HG02610 (cell line): ENCODE results near the gene STK40.

Source experiments
- ATAC-seq: cut with Tn5 transposase; IDR thresholded peaks from one replicate; pipeline ENCODE4 v1.9.1; 2021; ENCODE audit warnings: mild to moderate bottlenecking, moderate library complexity; ENCODE audit not compliant: unreplicated experiment

The STK40 gene

GRCh38 chr1:36346741-36347370 lies 38.9 kb downstream of the STK40 start:
- ATAC-seq: no peak

GRCh38 chr1:36345353-36345752 lies 40.4 kb downstream of the STK40 start:
- ATAC-seq: no peak

- ATAC-seq: no peak
These were observed 41.4 kb downstream of the STK40 start for GRCh38 chr1:36344395-36344680.

GRCh38 chr1:36343651-36344394 lies 41.9 kb downstream of the STK40 start:
- ATAC-seq: no peak

- no peak for ATAC-seq
These were observed 43.1 kb downstream of the STK40 start for GRCh38 chr1:36342426-36343185.

GRCh38 chr1:36341626-36342320 lies 44.0 kb downstream of the STK40 start:
- no peak for ATAC-seq

GRCh38 chr1:36339615-36340014 lies 46.1 kb downstream of the STK40 start:
- ATAC-seq: no peak

- no peak for ATAC-seq
These were observed 46.5 kb downstream of the STK40 start for GRCh38 chr1:36339215-36339614.

GRCh38 chr1:36337830-36338229 lies 47.9 kb downstream of the STK40 start:
- ATAC-seq: no peak

GRCh38 chr1:36330940-36331339 lies 54.8 kb downstream of the STK40 start:
- no peak for ATAC-seq

- ATAC-seq: no peak
These were observed 55.9 kb downstream of the STK40 start for GRCh38 chr1:36329817-36330216.

- no peak for ATAC-seq
These were observed 57.0 kb downstream of the STK40 start for GRCh38 chr1:36328713-36329112.

- ATAC-seq: no peak
These were observed 57.6 kb downstream of the STK40 start for GRCh38 chr1:36328088-36328480.

GRCh38 chr1:36327421-36328087 lies 58.2 kb downstream of the STK40 start:
- no peak for ATAC-seq

- no peak for ATAC-seq
These were observed 59.2 kb downstream of the STK40 start for GRCh38 chr1:36326499-36326898.

GRCh38 chr1:36324353-36324703 lies 61.4 kb downstream of the STK40 start:
- ATAC-seq: no peak

GRCh38 chr1:36323636-36324352 lies 61.9 kb downstream of the STK40 start, which contains the start of gene EVA1B:
Gene EVA1B, minus strand, starts transcription at chr1:36323645. Its CDS starts 608 bp downstream, at chr1:36323037.
- no peak for ATAC-seq

- no peak for ATAC-seq
These were observed 62.7 kb downstream of the STK40 start for GRCh38 chr1:36322786-36323635.

GRCh38 chr1:36322041-36322785 lies 63.5 kb downstream of the STK40 start:
- ATAC-seq: no peak
